ENCODE results near the gene MED15. TPM values are rescaled to one million over a fixed set of nuclear protein-coding genes. Genes with fewer than 3 reads are reported as not detected.

MED15 gene
- total and polyA plus RNA-seq, 2 donors from 2014 or later: 31.7 to 102 TPM

GRCh38 chr22:20486229-20486628, 21.2 kb upstream of the MED15 start:
- TF ChIP-seq CTCF (IDR thresholded peaks at IDR 0.05; ENCODE audit: borderline replicate concordance, extremely low read depth, insufficient read depth): no peak
- Histone ChIP-seq H3K27ac (ENCODE audit: low read depth in 2 of 2, low read length in 2 of 2) (no peak overlapping the region), H3K27me3 (ENCODE audit: control insufficient read depth, insufficient read depth, low read length) (no peaks in the 10 kb centered on the region), H3K36me3 (ENCODE audit: control insufficient read depth in 2 of 3, insufficient read depth in 3 of 3, low read length in 3 of 3) (peaks cover 0 to 8% (median 0%) of the 10 kb centered on the region in 3 donors), H3K4me3 (ENCODE audit: low read length in 3 of 3) (no peak overlapping the region), H3K4me1 (ENCODE audit: control insufficient read depth in 2 of 3, insufficient read depth in 2 of 3, low read depth in 1 of 3, low read length in 3 of 3) (peaks cover 0 to 3% (median 0%) of the 10 kb centered on the region in 3 donors), H3K9me3 (ENCODE audit: control insufficient read depth in 2 of 3, insufficient read depth in 1 of 3, low read length in 3 of 3) (no peaks in the 10 kb centered on the region), H3K9ac (ENCODE audit: low read length in 3 of 3) (no peak overlapping the region)
- intact Hi-C loops (cut with DNase I): no loop called here
- DNase-seq: no peak
- no peak for FAIRE-seq

GRCh38 chr22:20487715-20488114, 19.7 kb upstream of the MED15 start:
- Histone ChIP-seq H3K27ac (ENCODE audit: low read depth in 2 of 2, low read length in 2 of 2) (no peak overlapping the region), H3K27me3 (ENCODE audit: control insufficient read depth, insufficient read depth, low read length) (no peaks in the 10 kb centered on the region), H3K4me1 (ENCODE audit: control insufficient read depth in 2 of 3, insufficient read depth in 2 of 3, low read depth in 1 of 3, low read length in 3 of 3) (peaks cover 0 to 5% (median 0%) of the 10 kb centered on the region in 3 donors), H3K9ac (ENCODE audit: low read length in 3 of 3) (no peak overlapping the region), H3K9me3 (ENCODE audit: control insufficient read depth in 2 of 3, insufficient read depth in 1 of 3, low read length in 3 of 3) (no peaks in the 10 kb centered on the region), H3K4me3 (ENCODE audit: low read length in 3 of 3) (no peak overlapping the region), H3K36me3 (ENCODE audit: control insufficient read depth in 2 of 3, insufficient read depth in 3 of 3, low read length in 3 of 3) (peaks cover 0 to 8% (median 0%) of the 10 kb centered on the region in 3 donors)
- intact Hi-C loops (cut with DNase I): no loop called here
- FAIRE-seq (no peak), DNase-seq (no peak)
- no peak for TF ChIP-seq CTCF (IDR thresholded peaks at IDR 0.05; ENCODE audit: borderline replicate concordance, extremely low read depth, insufficient read depth)

GRCh38 chr22:20488946-20489345, 18.5 kb upstream of the MED15 start:
- TF ChIP-seq CTCF (IDR thresholded peaks at IDR 0.05; ENCODE audit: borderline replicate concordance, extremely low read depth, insufficient read depth): no peak
- Histone ChIP-seq H3K9me3 (ENCODE audit: control insufficient read depth in 2 of 3, insufficient read depth in 1 of 3, low read length in 3 of 3) (no peaks in the 10 kb centered on the region), H3K27me3 (ENCODE audit: control insufficient read depth, insufficient read depth, low read length) (no peaks in the 10 kb centered on the region), H3K4me3 (ENCODE audit: low read length in 3 of 3) (no peak overlapping the region), H3K27ac (ENCODE audit: low read depth in 2 of 2, low read length in 2 of 2) (no peak overlapping the region), H3K9ac (ENCODE audit: low read length in 3 of 3) (no peak overlapping the region), H3K36me3 (ENCODE audit: control insufficient read depth in 2 of 3, insufficient read depth in 3 of 3, low read length in 3 of 3) (peaks cover 0 to 8% (median 0%) of the 10 kb centered on the region in 3 donors), H3K4me1 (ENCODE audit: control insufficient read depth in 2 of 3, insufficient read depth in 2 of 3, low read depth in 1 of 3, low read length in 3 of 3) (peaks cover 0 to 5% (median 0%) of the 10 kb centered on the region in 3 donors)
- intact Hi-C loops (cut with DNase I): no loop called here
- DNase-seq (no peak), FAIRE-seq (no peak)

Measured in kidney (tissue), 14 donors.